Measurements from ENCODE around the gene SEPTIN3. TPM values are rescaled to one million over a fixed set of nuclear protein-coding genes. Genes with fewer than 3 reads are reported as not detected.
A peak's percentile ranks its signal among the peaks of the same experiment; 100 is the strongest.
"Not testable (repeated sequence)": the region's sequence is repeated elsewhere in the genome, so short reads cannot be mapped to it uniquely, and the experiment has no call there.

Gene SEPTIN3
- total RNA-seq, 2 donors from 2014 or later = not detected

DNA sequence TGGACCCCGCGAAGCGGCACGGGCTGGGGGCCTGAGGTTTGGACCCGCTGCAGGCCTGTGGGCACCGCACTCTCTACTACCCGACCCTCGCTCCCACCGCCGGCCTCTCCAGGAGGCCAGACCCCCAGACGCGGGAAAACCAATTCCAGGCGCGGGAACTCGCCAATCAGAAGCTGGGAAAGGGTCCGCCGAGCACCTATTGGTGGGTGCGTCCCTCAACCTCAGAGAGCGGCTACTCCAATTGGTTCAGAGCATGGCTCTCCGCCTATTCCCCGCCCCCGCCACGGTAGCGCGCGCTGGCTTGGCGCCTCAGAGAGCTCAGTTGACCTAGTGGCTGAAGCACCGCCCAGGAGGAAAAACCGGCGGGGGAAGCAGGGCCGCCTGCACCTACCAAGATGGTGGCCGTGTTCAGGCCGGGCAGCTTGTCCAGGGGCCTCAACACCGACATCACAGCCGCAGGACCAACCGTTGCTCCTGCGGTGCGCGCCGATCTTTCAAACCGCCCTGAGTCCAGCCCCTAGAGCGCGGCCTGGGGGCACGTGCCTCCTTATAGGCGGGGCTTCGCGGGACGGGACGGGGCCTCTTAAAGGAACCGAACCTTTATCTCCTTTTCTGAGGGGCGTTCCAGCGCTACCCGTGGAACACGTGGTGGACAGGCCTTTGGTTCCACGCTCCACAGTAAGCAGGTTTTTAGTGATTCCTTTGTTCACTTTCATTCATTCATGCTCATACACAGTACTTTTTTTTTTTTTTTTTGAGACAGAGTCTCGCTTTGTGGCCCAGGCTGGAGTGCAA lies 22.4 kb upstream of the SEPTIN3 start, which contains the start of gene CENPM:
TSS of gene CENPM (minus strand) at position 524 of the 795 bp plus-strand sequence. CDS start at position 448, 76 bp downstream.
- TF ChIP-seq, protein P1, sequence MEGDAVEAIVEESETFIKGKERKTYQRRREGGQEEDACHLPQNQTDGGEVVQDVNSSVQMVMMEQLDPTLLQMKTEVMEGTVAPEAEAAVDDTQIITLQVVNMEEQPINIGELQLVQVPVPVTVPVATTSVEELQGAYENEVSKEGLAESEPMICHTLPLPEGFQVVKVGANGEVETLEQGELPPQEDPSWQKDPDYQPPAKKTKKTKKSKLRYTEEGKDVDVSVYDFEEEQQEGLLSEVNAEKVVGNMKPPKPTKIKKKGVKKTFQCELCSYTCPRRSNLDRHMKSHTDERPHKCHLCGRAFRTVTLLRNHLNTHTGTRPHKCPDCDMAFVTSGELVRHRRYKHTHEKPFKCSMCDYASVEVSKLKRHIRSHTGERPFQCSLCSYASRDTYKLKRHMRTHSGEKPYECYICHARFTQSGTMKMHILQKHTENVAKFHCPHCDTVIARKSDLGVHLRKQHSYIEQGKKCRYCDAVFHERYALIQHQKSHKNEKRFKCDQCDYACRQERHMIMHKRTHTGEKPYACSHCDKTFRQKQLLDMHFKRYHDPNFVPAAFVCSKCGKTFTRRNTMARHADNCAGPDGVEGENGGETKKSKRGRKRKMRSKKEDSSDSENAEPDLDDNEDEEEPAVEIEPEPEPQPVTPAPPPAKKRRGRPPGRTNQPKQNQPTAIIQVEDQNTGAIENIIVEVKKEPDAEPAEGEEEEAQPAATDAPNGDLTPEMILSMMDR (IDR thresholded peaks at IDR 0.05) = no peak
- H3K4me1 ChIP-seq (ENCODE audit: control insufficient read depth in 1 of 2, low read depth in 2 of 2) = peaks cover 6 to 16% of the 10 kb centered on the region in 2 donors
- no peaks in the 10 kb centered on the region for H3K27me3 ChIP-seq (replicated peaks; ENCODE audit: insufficient read depth)
- DNase-seq (ENCODE audit: low spot score) = peak; percentile 63
- peak; percentile 91 for ATAC-seq (ENCODE audit: insufficient number of reproducible peaks, low FRiP score, low read depth)
- peak within 1 kb of the TSS; percentile 85 for H3K4me3 ChIP-seq
- no peaks in the 10 kb centered on the region for H3K9me3 ChIP-seq
- no peaks in the 10 kb centered on the region for H3K36me3 ChIP-seq
- H3K27ac ChIP-seq = no peak within 1 kb of the TSS

DNA sequence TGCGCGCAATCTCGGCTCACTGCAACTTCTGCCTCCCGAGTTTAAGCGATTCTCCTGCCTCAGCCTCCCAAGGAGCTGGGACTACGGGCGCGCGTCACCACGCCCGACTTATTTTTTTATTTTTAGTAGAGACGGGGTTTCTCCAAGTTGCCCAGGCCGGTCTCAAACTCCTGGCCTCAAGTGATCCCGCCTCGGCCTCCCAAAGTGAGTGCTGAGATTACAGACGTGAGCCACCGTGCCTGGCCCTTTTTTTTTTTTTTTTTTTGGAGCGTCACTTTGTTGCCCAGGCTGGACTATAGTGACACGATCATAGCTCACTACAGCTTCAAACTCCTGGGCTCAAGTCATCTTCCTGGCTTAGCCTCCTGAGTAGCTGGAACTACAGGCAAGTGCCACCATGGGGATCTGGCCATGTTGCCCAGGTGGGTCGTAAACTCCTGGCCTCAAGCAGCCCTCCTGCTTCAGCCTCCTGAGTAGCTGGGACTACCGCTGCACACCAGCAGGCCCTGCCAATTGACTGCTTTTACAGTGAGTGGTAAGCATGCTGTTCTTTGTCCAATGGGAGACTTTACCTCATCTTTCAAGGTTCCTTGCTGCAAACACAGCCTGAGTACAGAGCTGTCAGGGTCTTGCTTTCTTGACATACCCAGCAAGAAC lies 21.7 kb upstream of the SEPTIN3 start:
- no peak for ATAC-seq (ENCODE audit: insufficient number of reproducible peaks, low FRiP score, low read depth)
- Histone ChIP-seq H3K4me3 (peak overlapping the region; percentile 85), H3K4me1 (ENCODE audit: control insufficient read depth in 1 of 2, low read depth in 2 of 2) (peaks cover 6 to 16% of the 10 kb centered on the region in 2 donors), H3K36me3 (no peaks in the 10 kb centered on the region), H3K27me3 (replicated peaks; ENCODE audit: insufficient read depth) (no peaks in the 10 kb centered on the region), H3K9me3 (no peaks in the 10 kb centered on the region), H3K27ac (no peak overlapping the region)
- DNase-seq (ENCODE audit: low spot score) = no peak
- TF ChIP-seq, protein P1 (IDR thresholded peaks at IDR 0.05) = no peak

DNA sequence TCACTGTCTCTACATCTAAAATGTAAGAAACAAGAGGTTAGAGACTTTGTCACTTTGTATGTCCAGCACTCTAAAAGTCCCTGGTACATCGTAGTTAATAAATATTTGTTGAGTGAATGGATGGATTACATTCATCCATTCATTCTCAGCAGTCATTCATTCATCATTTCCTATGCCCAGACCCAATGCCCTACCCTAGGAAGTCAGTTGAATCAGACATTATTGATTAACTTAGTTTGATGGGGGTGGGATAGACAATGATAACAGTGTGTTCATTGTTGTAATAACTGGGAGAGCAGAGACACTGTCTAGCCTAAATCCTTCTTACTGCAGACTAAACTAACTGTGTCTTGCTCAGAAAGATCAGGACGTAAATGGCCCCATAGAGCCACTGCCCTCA lies 21.1 kb upstream of the SEPTIN3 start:
- H3K9me3 ChIP-seq = no peaks in the 10 kb centered on the region
- no peak overlapping the region for H3K4me3 ChIP-seq
- DNase-seq (ENCODE audit: low spot score) (no peak), ATAC-seq (ENCODE audit: insufficient number of reproducible peaks, low FRiP score, low read depth) (no peak)
- TF ChIP-seq, protein P1 (IDR thresholded peaks at IDR 0.05) = no peak
- H3K27me3 ChIP-seq (replicated peaks; ENCODE audit: insufficient read depth) = no peaks in the 10 kb centered on the region
- no peaks in the 10 kb centered on the region for H3K36me3 ChIP-seq
- peaks cover 6 to 16% of the 10 kb centered on the region in 2 donors for H3K4me1 ChIP-seq (ENCODE audit: control insufficient read depth in 1 of 2, low read depth in 2 of 2)
- H3K27ac ChIP-seq = no peak overlapping the region

DNA sequence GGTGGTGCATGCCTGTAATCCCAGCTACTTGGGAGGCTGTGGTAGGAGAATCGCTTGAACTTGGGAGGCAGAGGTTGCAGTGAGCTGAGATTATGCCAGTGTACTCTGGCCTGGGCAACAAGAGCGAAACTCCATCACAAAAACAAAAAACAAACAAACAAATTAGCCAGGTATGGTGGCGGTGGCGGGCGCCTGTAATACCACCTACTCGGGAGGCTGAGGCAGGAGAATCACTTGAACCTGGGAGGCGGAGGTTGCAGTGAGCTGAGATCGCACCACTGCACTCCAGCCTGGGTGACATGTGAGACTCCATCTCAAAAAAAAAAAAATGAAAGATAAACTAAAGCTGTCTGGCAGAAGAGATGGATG lies 20.3 kb upstream of the SEPTIN3 start:
- not testable (repeated sequence) for H3K4me3 ChIP-seq; H3K27ac ChIP-seq; H3K9me3 ChIP-seq; H3K27me3 ChIP-seq (replicated peaks; ENCODE audit: insufficient read depth); H3K36me3 ChIP-seq; ATAC-seq (ENCODE audit: insufficient number of reproducible peaks, low FRiP score, low read depth); DNase-seq (ENCODE audit: low spot score)
- H3K4me1 ChIP-seq (ENCODE audit: control insufficient read depth in 1 of 2, low read depth in 2 of 2) = peaks cover 6 to 16% of the 10 kb centered on the region in 2 donors

DNA sequence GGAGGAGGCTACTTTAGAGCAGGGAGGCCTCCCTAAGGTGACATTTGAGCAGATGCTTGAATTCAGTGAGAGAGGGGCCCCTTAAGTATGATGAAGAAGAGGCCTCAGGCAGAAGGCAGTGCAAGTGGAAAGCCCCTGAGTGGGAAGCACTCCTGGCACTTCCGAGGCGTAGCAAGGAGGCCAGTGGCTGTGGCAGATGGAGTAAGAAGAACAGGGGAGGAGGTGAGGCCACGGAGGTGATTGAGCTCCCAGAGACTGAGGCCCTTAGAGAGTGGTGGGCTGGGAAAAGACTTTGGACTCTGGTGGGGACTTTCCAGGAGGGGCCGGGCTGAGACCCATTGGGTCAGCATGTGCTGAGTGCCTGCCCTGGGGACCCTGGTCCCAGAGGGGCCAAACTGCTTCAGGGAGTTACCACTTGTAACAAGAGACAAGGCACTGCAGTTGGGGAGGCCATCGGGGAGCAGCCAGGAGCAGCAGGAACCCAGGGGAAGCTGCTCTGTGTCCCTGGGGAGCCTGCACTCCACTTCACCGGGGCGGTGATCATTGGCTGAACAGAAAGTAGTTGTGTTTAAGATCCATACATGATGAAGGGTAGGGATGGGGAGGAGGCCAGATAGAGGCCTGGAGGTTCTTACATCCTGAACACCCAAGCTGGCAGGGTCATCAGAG lies 19.8 kb upstream of the SEPTIN3 start:
- H3K36me3 ChIP-seq = no peaks in the 10 kb centered on the region
- TF ChIP-seq, protein P1 (IDR thresholded peaks at IDR 0.05) = no peak
- ATAC-seq (ENCODE audit: insufficient number of reproducible peaks, low FRiP score, low read depth) = no peak
- H3K27ac ChIP-seq = no peak overlapping the region
- H3K4me3 ChIP-seq = no peak overlapping the region
- no peaks in the 10 kb centered on the region for H3K9me3 ChIP-seq
- no peak for DNase-seq (ENCODE audit: low spot score)
- H3K27me3 ChIP-seq (replicated peaks; ENCODE audit: insufficient read depth) = no peaks in the 10 kb centered on the region
- H3K4me1 ChIP-seq (ENCODE audit: control insufficient read depth in 1 of 2, low read depth in 2 of 2) = peaks cover 6 to 16% of the 10 kb centered on the region in 2 donors
